ENCODE measurements around the gene KLHL36. TPM values are rescaled to one million over a fixed set of nuclear protein-coding genes. Genes with fewer than 3 reads are reported as not detected.
"Not testable (repeated sequence)": the region's sequence is repeated elsewhere in the genome, so short reads cannot be mapped to it uniquely, and the experiment has no call there.

KLHL36 gene
- total RNA-seq, 5 donors from 2014 or later (not counting 1 experiment from before 2014, with no cell fraction given) = 96.1 to 135 (median 127) TPM

GRCh38 chr16:84629580-84629979, 18.7 kb upstream of the KLHL36 start:
- ATAC-seq (replicated peaks in 1 of 4) (peak in 2 of 4 experiments; percentile 25 to 45), DNase-seq (no peak)
- no peaks in the 10 kb centered on the region for H3K36me3 Mint-ChIP-seq
- no peaks in the 10 kb centered on the region for H3K27me3 Mint-ChIP-seq
- ChIA-PET POLR2A (no interaction called here), CTCF (interaction anchor here (0.6 to 1.3 kb wide), 3 partner anchors 96 to 360 kb away, joined by 3 to 5 read pairs (median 3); no protein-coding TSS in a partner anchor)
- H3K27ac Mint-ChIP-seq = no peak overlapping the region
- no peaks in the 10 kb centered on the region for H3K36me3 ChIP-seq (ENCODE audit: control insufficient read depth in 2 of 2, extremely low read depth in 1 of 2, insufficient read depth in 1 of 2, low read length in 1 of 2)
- H3K9me3 Mint-ChIP-seq = no peaks in the 10 kb centered on the region
- H3K4me1 Mint-ChIP-seq = peaks cover 29 to 39% (median 39%) of the 10 kb centered on the region in 3 donors
- 92% methylated on average over 2 of the region's 10 CpGs for WGBS (ENCODE audit: insufficient coverage)
- peaks cover 0 to 5% of the 10 kb centered on the region in 2 experiments for H3K27me3 ChIP-seq (replicated peaks in 1 of 2; ENCODE audit: control insufficient read depth in 2 of 2, extremely low read depth in 1 of 2, insufficient read depth in 2 of 2, low read length in 1 of 2)
- H3K9me3 ChIP-seq = no peaks in the 10 kb centered on the region
- H3K4me3 ChIP-seq (ENCODE audit: control insufficient read depth in 1 of 2, extremely low read depth in 1 of 2, low read length in 1 of 2) = no peak overlapping the region
- peaks cover 25 to 28% of the 10 kb centered on the region in 2 experiments for H3K4me1 ChIP-seq (ENCODE audit: control insufficient read depth in 1 of 2, extremely low read depth in 1 of 2, insufficient read depth in 2 of 2, low read length in 2 of 2)
- peak overlapping the region in 1 of 3 donors; percentile 65 for H3K4me3 Mint-ChIP-seq
- no peak overlapping the region for H3K27ac ChIP-seq (ENCODE audit: low read length)

- CTCF ChIA-PET = interaction anchor here in 1 of 2 donors (1.3 kb wide), 1 partner anchor 119 kb away, joined by 5 read pairs; no protein-coding TSS in a partner anchor
- peak overlapping the region in 1 of 3 donors; percentile 65 for H3K4me3 Mint-ChIP-seq
Observed at GRCh38 chr16:84630009-84630408, 18.3 kb upstream of the KLHL36 start.

GRCh38 chr16:84630446-84631152, 17.7 kb upstream of the KLHL36 start:
- Histone ChIP-seq H3K4me3 (ENCODE audit: control insufficient read depth in 1 of 2, extremely low read depth in 1 of 2, low read length in 1 of 2) (peak overlapping the region in 1 of 2 donors; percentile 15), H3K4me1 (ENCODE audit: control insufficient read depth in 1 of 2, extremely low read depth in 1 of 2, insufficient read depth in 2 of 2, low read length in 2 of 2) (peaks cover 25 to 28% of the 10 kb centered on the region in 2 experiments), H3K27me3 (replicated peaks in 1 of 2; ENCODE audit: control insufficient read depth in 2 of 2, extremely low read depth in 1 of 2, insufficient read depth in 2 of 2, low read length in 1 of 2) (peaks cover 0 to 5% of the 10 kb centered on the region in 2 experiments), H3K9me3 (no peaks in the 10 kb centered on the region), H3K36me3 (ENCODE audit: control insufficient read depth in 2 of 2, extremely low read depth in 1 of 2, insufficient read depth in 1 of 2, low read length in 1 of 2) (no peaks in the 10 kb centered on the region), H3K27ac (ENCODE audit: low read length) (no peak overlapping the region)
- ATAC-seq (replicated peaks in 1 of 4) = peak in 3 of 4 experiments; percentile 23 to 73 (median 43)
- Mint-ChIP-seq H3K4me3 (peak overlapping the region; percentile 10 to 65 (median 35)), H3K9me3 (no peaks in the 10 kb centered on the region), H3K27ac (peak overlapping the region; percentile 70 to 84), H3K36me3 (no peaks in the 10 kb centered on the region), H3K4me1 (peaks cover 29 to 39% (median 39%) of the 10 kb centered on the region in 3 donors), H3K27me3 (no peaks in the 10 kb centered on the region)
- ChIA-PET POLR2A (no interaction called here), CTCF (no interaction called here)
- WGBS (ENCODE audit: insufficient coverage) = 80% methylated on average over 4 of the region's 16 CpGs
- DNase-seq = no peak

More at GRCh38 chr16:84630009-84630408, 18.3 kb upstream of the KLHL36 start:
- Mint-ChIP-seq H3K27ac (no peak overlapping the region), H3K4me1 (peaks cover 29 to 39% (median 39%) of the 10 kb centered on the region in 3 donors), H3K27me3 (no peaks in the 10 kb centered on the region), H3K36me3 (no peaks in the 10 kb centered on the region), H3K9me3 (no peaks in the 10 kb centered on the region)
- 90% methylated on average over 2 of the region's 5 CpGs for WGBS (ENCODE audit: insufficient coverage)
- Histone ChIP-seq H3K27ac (ENCODE audit: low read length) (no peak overlapping the region), H3K4me1 (ENCODE audit: control insufficient read depth in 1 of 2, extremely low read depth in 1 of 2, insufficient read depth in 2 of 2, low read length in 2 of 2) (peaks cover 25 to 28% of the 10 kb centered on the region in 2 experiments), H3K36me3 (ENCODE audit: control insufficient read depth in 2 of 2, extremely low read depth in 1 of 2, insufficient read depth in 1 of 2, low read length in 1 of 2) (no peaks in the 10 kb centered on the region), H3K9me3 (no peaks in the 10 kb centered on the region), H3K27me3 (replicated peaks in 1 of 2; ENCODE audit: control insufficient read depth in 2 of 2, extremely low read depth in 1 of 2, insufficient read depth in 2 of 2, low read length in 1 of 2) (peaks cover 0 to 5% of the 10 kb centered on the region in 2 experiments), H3K4me3 (ENCODE audit: control insufficient read depth in 1 of 2, extremely low read depth in 1 of 2, low read length in 1 of 2) (no peak overlapping the region)
- ATAC-seq (replicated peaks in 1 of 4) = no peak
- POLR2A ChIA-PET = no interaction called here
- DNase-seq = no peak

GRCh38 chr16:84631153-84631466, 17.2 kb upstream of the KLHL36 start:
- Mint-ChIP-seq H3K36me3 (no peaks in the 10 kb centered on the region), H3K4me3 (peak overlapping the region; percentile 10 to 65 (median 35)), H3K27me3 (no peaks in the 10 kb centered on the region), H3K27ac (peak overlapping the region; percentile 70 to 84), H3K4me1 (peaks cover 29 to 39% (median 39%) of the 10 kb centered on the region in 3 donors), H3K9me3 (no peaks in the 10 kb centered on the region)
- ATAC-seq (replicated peaks in 1 of 4) (peak in 3 of 4 experiments; percentile 35 to 69 (median 49)), DNase-seq (no peak)
- H3K4me3 ChIP-seq (ENCODE audit: control insufficient read depth in 1 of 2, extremely low read depth in 1 of 2, low read length in 1 of 2) = no peak overlapping the region
- 25% methylated on average over 1 of the region's 4 CpGs for WGBS (ENCODE audit: insufficient coverage)
- peaks cover 0 to 5% of the 10 kb centered on the region in 2 experiments for H3K27me3 ChIP-seq (replicated peaks in 1 of 2; ENCODE audit: control insufficient read depth in 2 of 2, extremely low read depth in 1 of 2, insufficient read depth in 2 of 2, low read length in 1 of 2)
- H3K9me3 ChIP-seq = no peaks in the 10 kb centered on the region
- ChIA-PET POLR2A (no interaction called here), CTCF (no interaction called here)
- H3K27ac ChIP-seq (ENCODE audit: low read length) = no peak overlapping the region
- peaks cover 25 to 28% of the 10 kb centered on the region in 2 experiments for H3K4me1 ChIP-seq (ENCODE audit: control insufficient read depth in 1 of 2, extremely low read depth in 1 of 2, insufficient read depth in 2 of 2, low read length in 2 of 2)
- no peaks in the 10 kb centered on the region for H3K36me3 ChIP-seq (ENCODE audit: control insufficient read depth in 2 of 2, extremely low read depth in 1 of 2, insufficient read depth in 1 of 2, low read length in 1 of 2)

GRCh38 chr16:84631886-84632285, 16.4 kb upstream of the KLHL36 start:
- H3K27me3 ChIP-seq (replicated peaks in 1 of 2; ENCODE audit: control insufficient read depth in 2 of 2, extremely low read depth in 1 of 2, insufficient read depth in 2 of 2, low read length in 1 of 2) = peaks cover 0 to 3% of the 10 kb centered on the region in 2 experiments
- H3K27ac Mint-ChIP-seq = peak overlapping the region in 1 of 2 donors; percentile 13
- H3K9me3 Mint-ChIP-seq = no peaks in the 10 kb centered on the region
- WGBS (ENCODE audit: insufficient coverage) = 80% methylated on average over 4 of the region's 6 CpGs
- no peak overlapping the region for H3K4me3 ChIP-seq (ENCODE audit: control insufficient read depth in 1 of 2, extremely low read depth in 1 of 2, low read length in 1 of 2)
- POLR2A ChIA-PET = interaction anchor here in 1 of 2 donors (0.6 kb wide), 1 partner anchor 62 kb away, joined by 7 read pairs; no protein-coding TSS in a partner anchor
- H3K4me1 ChIP-seq (ENCODE audit: control insufficient read depth in 1 of 2, extremely low read depth in 1 of 2, insufficient read depth in 2 of 2, low read length in 2 of 2) = peaks cover 25 to 28% of the 10 kb centered on the region in 2 experiments
- H3K4me1 Mint-ChIP-seq = peaks cover 29 to 40% (median 39%) of the 10 kb centered on the region in 3 donors
- no peaks in the 10 kb centered on the region for H3K9me3 ChIP-seq
- ATAC-seq (replicated peaks in 1 of 4) (no peak), DNase-seq (no peak)
- no peaks in the 10 kb centered on the region for H3K27me3 Mint-ChIP-seq
- no peaks in the 10 kb centered on the region for H3K36me3 ChIP-seq (ENCODE audit: control insufficient read depth in 2 of 2, extremely low read depth in 1 of 2, insufficient read depth in 1 of 2, low read length in 1 of 2)
- CTCF ChIA-PET = no interaction called here
- no peak overlapping the region for H3K27ac ChIP-seq (ENCODE audit: low read length)
- H3K4me3 Mint-ChIP-seq = peak overlapping the region in 2 of 3 donors; percentile 7 to 65
- no peaks in the 10 kb centered on the region for H3K36me3 Mint-ChIP-seq

- POLR2A ChIA-PET; H3K27ac ChIP-seq (ENCODE audit: low read length); H3K9me3 Mint-ChIP-seq; ATAC-seq (replicated peaks in 1 of 4); H3K9me3 ChIP-seq; H3K36me3 ChIP-seq (ENCODE audit: control insufficient read depth in 2 of 2, extremely low read depth in 1 of 2, insufficient read depth in 1 of 2, low read length in 1 of 2); H3K36me3 Mint-ChIP-seq; CTCF ChIA-PET; H3K27me3 ChIP-seq (replicated peaks in 1 of 2; ENCODE audit: control insufficient read depth in 2 of 2, extremely low read depth in 1 of 2, insufficient read depth in 2 of 2, low read length in 1 of 2); H3K27me3 Mint-ChIP-seq; H3K27ac Mint-ChIP-seq; H3K4me3 ChIP-seq (ENCODE audit: control insufficient read depth in 1 of 2, extremely low read depth in 1 of 2, low read length in 1 of 2); DNase-seq; H3K4me3 Mint-ChIP-seq: not testable (repeated sequence)
- peaks cover 25 to 28% of the 10 kb centered on the region in 2 experiments for H3K4me1 ChIP-seq (ENCODE audit: control insufficient read depth in 1 of 2, extremely low read depth in 1 of 2, insufficient read depth in 2 of 2, low read length in 2 of 2)
- 89% methylated on average over 5 of the region's 7 CpGs for WGBS (ENCODE audit: insufficient coverage)
- peaks cover 29 to 46% (median 44%) of the 10 kb centered on the region in 3 donors for H3K4me1 Mint-ChIP-seq
Observed at GRCh38 chr16:84632862-84633261, 15.4 kb upstream of the KLHL36 start.
